A549 (cell line): ENCODE results near the gene GPC1.
A peak's percentile ranks its signal among the peaks of the same experiment; 100 is the strongest.
"Not testable (repeated sequence)": the region's sequence is repeated elsewhere in the genome, so short reads cannot be mapped to it uniquely, and the experiment has no call there.

ENCODE experiments used
- BHLHE40 ChIP-seq: IDR thresholded peaks from 2 replicates; pipeline ENCODE4 v1.6.1; 2012; ENCODE audit warnings: low read depth, low read length, inconsistent platforms
- CTCF ChIP-seq: fragments of >200 bp; sonication (Bioruptor Twin); formaldehyde crosslinking; IDR thresholded peaks from 3 replicates; pipeline ENCODE4 v1.5.1; 2016
- KDM1A ChIP-seq: fragments of 200-600 bp; sonication (generic); IDR thresholded peaks from 2 replicates; pipeline ENCODE4 v1.6.1; 2016; ENCODE audit warnings: low read depth, mild to moderate bottlenecking
- MAZ ChIP-seq: fragments of 150-350 bp; IDR thresholded peaks from 2 replicates; pipeline ENCODE4 v1.6.1; 2014; ENCODE audit warnings: antibody characterized with exemption, low read depth, low read length, borderline replicate concordance
- MYC ChIP-seq: IDR thresholded peaks from 2 replicates; pipeline ENCODE4 v1.6.1; 2012; ENCODE audit warnings: mild to moderate bottlenecking, inconsistent platforms, low read length, improper control_type of control experiment, borderline replicate concordance
- POLR2A ChIP-seq: IDR thresholded peaks from 2 replicates; pipeline ENCODE4 v1.6.1; 2012; ENCODE audit warnings: mild to moderate bottlenecking, low read length
- RAD21 ChIP-seq, 2 experiments: fragments of >200 bp in 1 of 2; sonication (Bioruptor Twin) in 1 of 2; formaldehyde crosslinking in 1 of 2; IDR thresholded peaks in 1 of 2; conservative IDR thresholded peaks in 1 of 2; 2 replicates in 1 of 2; 3 replicates in 1 of 2; pipeline ENCODE4 v1.6.1; 2012 to 2018; ENCODE audit warnings: inconsistent platforms in 1 of 2
- RCOR1 ChIP-seq: fragments of 150-350 bp; IDR thresholded peaks from 2 replicates; pipeline ENCODE4 v1.6.1; 2014; ENCODE audit warnings: antibody characterized with exemption, low read length, low read depth
- ZNF302 ChIP-seq: fragments of 250-450 bp; sonication (Bioruptor Pico); IDR thresholded peaks from 2 replicates; pipeline ENCODE4 v1.9.0; 2021; ENCODE audit warnings: inconsistent platforms, mild to moderate bottlenecking, moderate library complexity
- TF ChIP-seq, protein P1 (sequence below): fragments of 250-450 bp; sonication (Bioruptor Pico); IDR thresholded peaks from 2 replicates; pipeline ENCODE4 v1.5.0; 2021; ENCODE audit warnings: mild to moderate bottlenecking, moderate library complexity, borderline replicate concordance

DNA sequence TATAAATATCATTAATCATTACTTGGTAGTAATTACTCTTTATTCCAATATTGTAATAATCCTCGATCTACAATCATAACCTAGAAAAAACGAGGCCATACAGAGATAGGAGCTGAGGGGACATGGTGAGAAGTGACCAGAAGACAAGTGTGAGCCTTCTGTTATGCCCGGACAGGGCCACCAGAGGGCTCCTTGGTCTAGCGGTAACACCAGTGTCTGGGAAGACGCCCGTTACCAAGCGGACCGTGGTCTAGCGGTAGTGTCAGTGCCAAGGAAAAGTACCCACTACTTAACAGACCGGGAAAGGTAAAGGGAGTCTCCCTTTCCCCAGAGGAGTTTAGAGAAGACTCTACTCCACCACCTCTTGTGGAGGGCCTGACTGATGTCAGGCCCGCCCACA, 59.5 kb downstream of the GPC1 start:
- not testable (repeated sequence) for TF ChIP-seq ZNF302, POLR2A, KDM1A, RCOR1, BHLHE40, MAZ, MYC
- TF ChIP-seq RAD21 (conservative IDR thresholded peaks at IDR 0.05 in 1 of 2, IDR thresholded peaks at IDR 0.05 in 1 of 2) (peak in 1 of 2 experiments; percentile 18; a peak in 1 of 5 replicates), CTCF (0 out of 3 replicates have a peak, but pooled peaks have one; percentile 14)
- TF ChIP-seq, protein P1, sequence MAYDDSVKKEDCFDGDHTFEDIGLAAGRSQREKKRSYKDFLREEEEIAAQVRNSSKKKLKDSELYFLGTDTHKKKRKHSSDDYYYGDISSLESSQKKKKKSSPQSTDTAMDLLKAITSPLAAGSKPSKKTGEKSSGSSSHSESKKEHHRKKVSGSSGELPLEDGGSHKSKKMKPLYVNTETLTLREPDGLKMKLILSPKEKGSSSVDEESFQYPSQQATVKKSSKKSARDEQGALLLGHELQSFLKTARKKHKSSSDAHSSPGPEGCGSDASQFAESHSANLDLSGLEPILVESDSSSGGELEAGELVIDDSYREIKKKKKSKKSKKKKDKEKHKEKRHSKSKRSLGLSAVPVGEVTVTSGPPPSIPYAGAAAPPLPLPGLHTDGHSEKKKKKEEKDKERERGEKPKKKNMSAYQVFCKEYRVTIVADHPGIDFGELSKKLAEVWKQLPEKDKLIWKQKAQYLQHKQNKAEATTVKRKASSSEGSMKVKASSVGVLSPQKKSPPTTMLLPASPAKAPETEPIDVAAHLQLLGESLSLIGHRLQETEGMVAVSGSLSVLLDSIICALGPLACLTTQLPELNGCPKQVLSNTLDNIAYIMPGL (CRISPR knock-in tag) = not testable (repeated sequence)
